Stimulated activated naive CD8-positive, alpha-beta T cell treated with anti-CD3 and anti-CD28 coated beads, Interleukin-15, Interleukin-2, amounts not matched to agents 100 ng/mL and 50 ng/mL, for 24 hours (primary cell): ENCODE data around the gene PLCG2.
A peak's percentile ranks its signal among the peaks of the same experiment; 100 is the strongest.
"Not testable (repeated sequence)": the region's sequence is repeated elsewhere in the genome, so short reads cannot be mapped to it uniquely, and the experiment has no call there.

Experiments
- H3K27ac Mint-ChIP-seq: one replicate; pipeline ENCODE4 v1.8.0; 2021; ENCODE audit warnings: mild to moderate bottlenecking, mixed read lengths
- H3K27me3 Mint-ChIP-seq: one replicate; pipeline ENCODE4 v1.8.0; 2021; ENCODE audit warnings: mixed read lengths
- H3K36me3 Mint-ChIP-seq: one replicate; pipeline ENCODE4 v1.8.0; 2021; ENCODE audit warnings: low read depth, mixed read lengths
- H3K4me1 Mint-ChIP-seq: one replicate; pipeline ENCODE4 v1.8.0; 2021; ENCODE audit warnings: low read depth, mixed read lengths
- H3K4me3 Mint-ChIP-seq: one replicate; pipeline ENCODE4 v1.8.0; 2021; ENCODE audit warnings: mild to moderate bottlenecking, mixed read lengths
- H3K9me3 Mint-ChIP-seq: one replicate; pipeline ENCODE4 v1.8.0; 2021; ENCODE audit warnings: mixed read lengths

PLCG2 gene

GRCh38 chr16:81745704-81746558 is 33.2 kb upstream of the PLCG2 start:
- peaks cover 35% of the 10 kb centered on the region for H3K4me1 Mint-ChIP-seq
- H3K4me3 Mint-ChIP-seq: peak overlapping the region; percentile 81
- no peaks in the 10 kb centered on the region for H3K27me3 Mint-ChIP-seq
- no peaks in the 10 kb centered on the region for H3K9me3 Mint-ChIP-seq
- H3K36me3 Mint-ChIP-seq: no peaks in the 10 kb centered on the region
- H3K27ac Mint-ChIP-seq: peak overlapping the region; percentile 84

- no peaks in the 10 kb centered on the region for H3K9me3 Mint-ChIP-seq
- no peaks in the 10 kb centered on the region for H3K36me3 Mint-ChIP-seq
- H3K27ac Mint-ChIP-seq: peak overlapping the region; percentile 84
- H3K4me3 Mint-ChIP-seq: peak overlapping the region; percentile 81
- peaks cover 29% of the 10 kb centered on the region for H3K4me1 Mint-ChIP-seq
- no peaks in the 10 kb centered on the region for H3K27me3 Mint-ChIP-seq
Observed at GRCh38 chr16:81746566-81746965, 32.5 kb upstream of the PLCG2 start.

- H3K36me3 Mint-ChIP-seq: no peaks in the 10 kb centered on the region
- no peaks in the 10 kb centered on the region for H3K9me3 Mint-ChIP-seq
- H3K4me3 Mint-ChIP-seq: peak overlapping the region; percentile 9
- no peaks in the 10 kb centered on the region for H3K27me3 Mint-ChIP-seq
- H3K27ac Mint-ChIP-seq: peak overlapping the region; percentile 43
- H3K4me1 Mint-ChIP-seq: peaks cover 32% of the 10 kb centered on the region
Observed at GRCh38 chr16:81748476-81749198, 30.5 kb upstream of the PLCG2 start.

GRCh38 chr16:81752225-81752875 is 26.7 kb upstream of the PLCG2 start:
- Mint-ChIP-seq H3K36me3 (no peaks in the 10 kb centered on the region), H3K4me1 (peaks cover 28% of the 10 kb centered on the region), H3K27ac (no peak overlapping the region), H3K9me3 (no peaks in the 10 kb centered on the region), H3K4me3 (no peak overlapping the region), H3K27me3 (peaks cover 3% of the 10 kb centered on the region)

- no peak overlapping the region for H3K4me3 Mint-ChIP-seq
- H3K36me3 Mint-ChIP-seq: no peaks in the 10 kb centered on the region
- H3K27ac Mint-ChIP-seq: no peak overlapping the region
- H3K27me3 Mint-ChIP-seq: peaks cover 3% of the 10 kb centered on the region
- peaks cover 33% of the 10 kb centered on the region for H3K4me1 Mint-ChIP-seq
- H3K9me3 Mint-ChIP-seq: no peaks in the 10 kb centered on the region
Observed at GRCh38 chr16:81752876-81753227, 26.2 kb upstream of the PLCG2 start.

- no peaks in the 10 kb centered on the region for H3K9me3 Mint-ChIP-seq
- H3K4me3 Mint-ChIP-seq: no peak overlapping the region
- peaks cover 3% of the 10 kb centered on the region for H3K27me3 Mint-ChIP-seq
- H3K4me1 Mint-ChIP-seq: peaks cover 35% of the 10 kb centered on the region
- no peaks in the 10 kb centered on the region for H3K36me3 Mint-ChIP-seq
- H3K27ac Mint-ChIP-seq: no peak overlapping the region
Observed at GRCh38 chr16:81754858-81755257, 24.2 kb upstream of the PLCG2 start.

DNA sequence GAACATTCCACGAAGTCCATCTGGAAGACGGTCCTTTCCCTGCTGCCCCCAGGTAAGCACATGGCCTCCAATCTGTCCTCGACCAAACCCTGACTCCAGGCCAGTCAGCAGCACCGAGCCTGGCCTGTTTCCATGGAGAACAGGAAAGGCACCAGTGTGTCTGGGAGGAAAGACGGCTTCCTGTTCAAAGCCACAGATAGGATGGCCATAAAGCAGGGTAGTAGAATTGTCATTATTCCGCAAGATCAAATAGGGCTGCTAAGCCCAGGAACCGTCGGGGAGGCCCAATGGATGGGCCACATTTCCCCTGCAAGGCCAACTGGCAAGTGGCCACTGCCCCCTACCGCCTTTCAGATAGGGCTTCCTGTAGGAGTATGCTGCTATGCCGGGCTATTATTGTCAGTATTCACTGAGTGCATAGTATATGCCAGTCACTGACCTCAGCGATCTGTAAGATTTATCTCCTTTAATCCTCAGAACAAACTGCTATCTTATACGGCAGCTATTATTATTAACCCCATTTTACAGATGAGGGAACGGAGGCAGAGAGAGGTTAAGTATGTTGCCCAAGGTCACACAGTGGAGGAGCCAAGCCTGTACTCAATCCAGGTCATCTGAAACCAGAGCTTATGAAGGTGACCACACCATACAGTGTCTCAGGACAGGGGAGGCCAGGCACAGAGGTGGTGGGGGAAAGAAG is 23.0 kb upstream of the PLCG2 start:
- H3K9me3 Mint-ChIP-seq: no peaks in the 10 kb centered on the region
- H3K4me3 Mint-ChIP-seq: no peak overlapping the region
- H3K36me3 Mint-ChIP-seq: no peaks in the 10 kb centered on the region
- peak overlapping the region; percentile 2 for H3K27ac Mint-ChIP-seq
- peaks cover 3% of the 10 kb centered on the region for H3K27me3 Mint-ChIP-seq
- peaks cover 35% of the 10 kb centered on the region for H3K4me1 Mint-ChIP-seq

GRCh38 chr16:81756615-81757356 is 22.3 kb upstream of the PLCG2 start:
- Mint-ChIP-seq H3K27ac (peak overlapping the region; percentile 45), H3K4me1 (peaks cover 35% of the 10 kb centered on the region), H3K4me3 (no peak overlapping the region), H3K9me3 (no peaks in the 10 kb centered on the region), H3K27me3 (peaks cover 3% of the 10 kb centered on the region), H3K36me3 (no peaks in the 10 kb centered on the region)

DNA sequence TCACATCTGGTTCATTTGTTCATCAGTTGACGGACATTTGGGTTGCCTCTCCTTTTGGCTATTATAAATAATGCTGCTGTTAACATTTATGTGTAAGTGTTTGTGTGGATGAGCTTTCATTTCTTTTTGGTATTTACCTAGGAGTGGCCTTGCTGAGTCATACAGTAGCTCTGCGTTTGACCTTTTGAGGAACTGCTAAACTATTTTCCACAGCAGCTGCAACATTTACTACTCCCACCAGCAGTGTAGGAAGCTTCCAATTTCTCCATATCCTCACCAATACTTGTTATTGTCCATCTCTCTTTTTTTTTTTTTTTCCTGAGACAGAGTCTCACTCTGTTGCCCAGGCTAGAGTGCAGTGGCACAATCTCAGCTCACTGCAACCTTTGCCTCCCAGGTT is 20.7 kb upstream of the PLCG2 start:
- Mint-ChIP-seq H3K27ac (no peak overlapping the region), H3K9me3 (no peaks in the 10 kb centered on the region), H3K4me3 (no peak overlapping the region), H3K36me3 (no peaks in the 10 kb centered on the region), H3K27me3 (peaks cover 3% of the 10 kb centered on the region), H3K4me1 (peaks cover 32% of the 10 kb centered on the region)

GRCh38 chr16:81762322-81762721 is 16.8 kb upstream of the PLCG2 start:
- not testable (repeated sequence) for H3K9me3 Mint-ChIP-seq, H3K27me3 Mint-ChIP-seq, H3K36me3 Mint-ChIP-seq, H3K27ac Mint-ChIP-seq, H3K4me3 Mint-ChIP-seq
- peaks cover 17% of the 10 kb centered on the region for H3K4me1 Mint-ChIP-seq

DNA sequence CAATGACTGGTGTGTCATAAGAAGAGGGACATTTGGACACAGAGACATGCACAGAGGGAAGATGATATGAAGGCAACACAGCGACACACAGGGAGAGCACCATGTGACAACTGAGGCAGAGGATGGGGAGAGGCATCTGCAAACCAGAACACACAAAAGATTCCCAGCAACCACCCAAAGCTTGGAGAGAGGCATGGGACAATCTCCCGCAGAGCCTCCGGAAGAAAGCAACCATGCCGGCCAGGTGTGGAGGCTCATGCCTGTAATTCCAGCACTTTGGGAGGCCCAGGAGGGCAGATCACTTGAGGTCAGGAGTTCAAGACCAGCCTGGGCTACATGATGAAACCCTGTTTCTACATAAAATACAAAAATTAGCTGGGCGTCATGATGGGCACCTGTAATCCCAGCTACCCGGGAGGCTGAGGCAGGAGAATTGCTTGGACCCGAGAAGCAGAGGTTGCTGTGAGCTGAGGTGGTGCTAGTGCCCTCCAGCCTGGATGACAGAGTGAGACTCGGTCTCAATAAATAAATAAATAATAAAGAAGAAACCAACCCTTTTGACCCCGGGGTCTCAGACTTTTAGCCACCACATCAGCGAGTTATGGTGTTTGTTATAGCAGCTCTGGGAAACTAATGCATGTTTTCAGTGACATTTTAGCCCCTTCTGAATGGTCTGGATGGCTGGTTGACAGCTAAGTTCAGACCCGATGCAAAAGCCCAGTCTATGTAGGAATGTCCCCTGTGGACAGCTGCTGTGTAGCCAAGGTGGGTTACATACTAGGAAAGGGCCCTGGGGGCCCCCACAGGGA is 13.8 kb upstream of the PLCG2 start:
- H3K9me3 Mint-ChIP-seq: no peaks in the 10 kb centered on the region
- no peak overlapping the region for H3K4me3 Mint-ChIP-seq
- no peak overlapping the region for H3K27ac Mint-ChIP-seq
- H3K4me1 Mint-ChIP-seq: no peaks in the 10 kb centered on the region
- no peaks in the 10 kb centered on the region for H3K27me3 Mint-ChIP-seq
- no peaks in the 10 kb centered on the region for H3K36me3 Mint-ChIP-seq

GRCh38 chr16:81765969-81766368 is 13.1 kb upstream of the PLCG2 start:
- Mint-ChIP-seq H3K36me3 (no peaks in the 10 kb centered on the region), H3K27ac (no peak overlapping the region), H3K4me3 (no peak overlapping the region), H3K9me3 (no peaks in the 10 kb centered on the region), H3K4me1 (peaks cover 1% of the 10 kb centered on the region), H3K27me3 (no peaks in the 10 kb centered on the region)

DNA sequence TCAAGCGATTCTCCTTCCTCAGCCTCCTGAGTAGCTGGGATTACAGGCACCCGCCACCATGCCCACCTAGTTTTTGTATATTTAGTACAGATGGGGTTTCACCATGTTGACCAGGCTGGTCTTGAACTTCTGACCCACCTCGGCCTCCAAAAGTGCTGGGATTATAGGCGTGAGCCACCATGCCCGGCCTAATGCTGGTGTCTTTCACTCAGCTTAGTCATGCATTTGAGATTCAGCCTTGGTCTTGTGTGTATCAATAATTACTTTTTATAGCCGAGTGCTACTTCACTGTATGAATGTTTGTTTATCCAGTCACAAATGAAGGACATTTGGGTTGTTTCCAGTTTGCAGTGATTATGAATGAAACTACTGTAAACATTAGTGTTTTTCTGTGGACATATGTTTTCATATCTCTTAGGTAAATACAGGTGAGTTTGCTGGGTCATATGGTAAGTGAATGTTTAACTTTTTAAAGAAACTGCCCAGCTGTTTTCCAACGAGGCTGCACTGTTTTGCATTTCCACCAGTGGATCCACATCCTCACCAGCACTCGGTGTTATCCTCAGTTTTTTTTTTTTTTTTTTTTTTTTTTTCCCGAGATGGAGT is 11.0 kb upstream of the PLCG2 start:
- Mint-ChIP-seq H3K36me3 (no peaks in the 10 kb centered on the region), H3K27me3 (no peaks in the 10 kb centered on the region), H3K27ac (no peak overlapping the region), H3K9me3 (no peaks in the 10 kb centered on the region), H3K4me3 (no peak overlapping the region), H3K4me1 (peaks cover 5% of the 10 kb centered on the region)
